EL (cell line): ENCODE results near the gene PCIF1.
"Not testable (repeated sequence)": the region's sequence is repeated elsewhere in the genome, so short reads cannot be mapped to it uniquely, and the experiment has no call there.

Experiments
- DNase-seq: peaks from one replicate; pipeline ENCODE4 v3.0.0-alpha.2; 2016

The PCIF1 gene

GRCh38 chr20:45968801-45969711 is 34.6 kb downstream of the PCIF1 start:
- peak; percentile 84 for DNase-seq

GRCh38 chr20:45969712-45970634 is 35.5 kb downstream of the PCIF1 start:
- DNase-seq, result peak; percentile 75

- peak; percentile 21 for DNase-seq
These were observed 36.4 kb downstream of the PCIF1 start for GRCh38 chr20:45970646-45971424.

- no peak for DNase-seq
These were observed 36.9 kb downstream of the PCIF1 start for GRCh38 chr20:45971425-45971674.

- DNase-seq, result peak; percentile 95
These were observed 37.4 kb downstream of the PCIF1 start, which contains the start of gene ZNF335 for GRCh38 chr20:45971675-45972499. Gene ZNF335 (minus strand): TSS chr20:45972203. CDS start chr20:45971410, 793 bp downstream.

- DNase-seq, result peak; percentile 96
These were observed 38.2 kb downstream of the PCIF1 start for GRCh38 chr20:45972500-45973183.

GRCh38 chr20:45974896-45975565 is 40.5 kb downstream of the PCIF1 start:
- DNase-seq, result no peak

- no peak for DNase-seq
These were observed 41.2 kb downstream of the PCIF1 start for GRCh38 chr20:45975686-45976085.

- no peak for DNase-seq
These were observed 41.6 kb downstream of the PCIF1 start for GRCh38 chr20:45976086-45976485.

GRCh38 chr20:45981261-45981660 is 46.8 kb downstream of the PCIF1 start:
- DNase-seq, result no peak

GRCh38 chr20:45983279-45983743 is 48.8 kb downstream of the PCIF1 start:
- no peak for DNase-seq

GRCh38 chr20:45985573-45985972 is 51.1 kb downstream of the PCIF1 start:
- DNase-seq, result no peak

GRCh38 chr20:45987108-45987780 is 52.8 kb downstream of the PCIF1 start:
- peak; percentile 66 for DNase-seq

GRCh38 chr20:45988830-45989229 is 54.3 kb downstream of the PCIF1 start:
- DNase-seq, result not testable (repeated sequence)

GRCh38 chr20:45991616-45992015 is 57.1 kb downstream of the PCIF1 start:
- no peak for DNase-seq

GRCh38 chr20:45993197-45993951 is 58.9 kb downstream of the PCIF1 start:
- DNase-seq, result peak; percentile 71

- DNase-seq, result no peak
These were observed 60.4 kb downstream of the PCIF1 start for GRCh38 chr20:45994761-45995493.

GRCh38 chr20:45995495-45996097 is 61.1 kb downstream of the PCIF1 start:
- not testable (repeated sequence) for DNase-seq
